Loucy (cell line): ENCODE measurements around the gene ASIC5.
A peak's percentile ranks its signal among the peaks of the same experiment; 100 is the strongest.

Experiments used
- H2AFZ ChIP-seq: fragments of 200-600 bp; sonication (generic); 2 replicates; pipeline ENCODE4 v1.6.0; 2016; ENCODE audit warnings: antibody characterized with exemption, mild to moderate bottlenecking, low read length, moderate library complexity
- H3F3A ChIP-seq: fragments of 200-600 bp; 2 replicates; pipeline ENCODE4 v1.6.0; 2016; ENCODE audit warnings: antibody characterized with exemption, low read depth, mild to moderate bottlenecking
- H3K27me3 ChIP-seq: fragments of 200-600 bp; sonication (generic); 2 replicates; pipeline ENCODE4 v1.6.1; 2014; ENCODE audit warnings: low read length, mild to moderate bottlenecking; ENCODE audit not compliant: insufficient read depth, poor library complexity, severe bottlenecking
- H3K36me3 ChIP-seq: fragments of 200-600 bp; sonication (generic); 2 replicates; pipeline ENCODE4 v1.6.1; 2016; ENCODE audit warnings: low read length; ENCODE audit not compliant: insufficient read depth
- H3K4me1 ChIP-seq: fragments of 200-600 bp; sonication (generic); 2 replicates; pipeline ENCODE4 v1.5.1; 2014; ENCODE audit warnings: low read length, mild to moderate bottlenecking; ENCODE audit not compliant: insufficient read depth, poor library complexity, severe bottlenecking
- H3K4me2 ChIP-seq: fragments of 200-600 bp; sonication (generic); 2 replicates; pipeline ENCODE4 v1.6.0; 2014; ENCODE audit warnings: antibody characterized with exemption, low read length, low read depth, mild to moderate bottlenecking; ENCODE audit not compliant: poor library complexity, severe bottlenecking
- H3K4me3 ChIP-seq: fragments of 200-600 bp; sonication (generic); 2 replicates; pipeline ENCODE4 v1.5.1; 2014; ENCODE audit warnings: low read length, mild to moderate bottlenecking, mixed read lengths; ENCODE audit not compliant: poor library complexity, severe bottlenecking
- H3K79me2 ChIP-seq: fragments of 200-600 bp; sonication (generic); 2 replicates; pipeline ENCODE4 v1.6.1; 2014; ENCODE audit warnings: low read length; ENCODE audit not compliant: insufficient read depth
- H3K9ac ChIP-seq: fragments of 200-600 bp; sonication (generic); 2 replicates; pipeline ENCODE4 v1.6.0; 2014; ENCODE audit warnings: mild to moderate bottlenecking, low read depth, low read length, moderate library complexity; ENCODE audit not compliant: poor library complexity, severe bottlenecking
- H3K9me2 ChIP-seq: fragments of 200-600 bp; sonication (generic); replicated peaks from 2 replicates; pipeline ENCODE4 v1.6.1; 2016; ENCODE audit warnings: low read depth, low read length, mixed read lengths
- H3K9me3 ChIP-seq: fragments of 200-600 bp; sonication (generic); 2 replicates; pipeline ENCODE4 v1.6.1; 2014; ENCODE audit warnings: mild to moderate bottlenecking, antibody characterized with exemption, low read length, low read depth; ENCODE audit not compliant: insufficient read depth
- H4K20me1 ChIP-seq: fragments of 200-600 bp; sonication (generic); 2 replicates; pipeline ENCODE4 v1.6.0; 2014; ENCODE audit warnings: antibody characterized with exemption, low read length, mild to moderate bottlenecking; ENCODE audit not compliant: insufficient read depth, poor library complexity, severe bottlenecking
- CTCF ChIP-seq: fragments of 200-600 bp; sonication (generic); conservative IDR thresholded peaks from 2 replicates; pipeline ENCODE4 v1.5.1; 2014; ENCODE audit warnings: mild to moderate bottlenecking, antibody characterized with exemption, low read length
- EZH2phosphoT487 ChIP-seq: fragments of 200-600 bp; IDR thresholded peaks from 2 replicates; pipeline ENCODE4 v1.6.1; 2018; ENCODE audit warnings: antibody characterized with exemption, mild to moderate bottlenecking, moderate library complexity, borderline replicate concordance

The ASIC5 gene

GRCh38 chr4:155789391-155789790 is 76.7 kb downstream of the ASIC5 start:
- H3K4me2 ChIP-seq, result no peak overlapping the region
- no peaks in the 10 kb centered on the region for H4K20me1 ChIP-seq
- H3K79me2 ChIP-seq, result no peaks in the 10 kb centered on the region

GRCh38 chr4:155787113-155787710 is 78.9 kb downstream of the ASIC5 start:
- no peaks in the 10 kb centered on the region for H3F3A ChIP-seq
- peak overlapping the region; percentile 41; the same call in 1 of the 2 replicates for H2AFZ ChIP-seq
- H3K79me2 ChIP-seq, result no peaks in the 10 kb centered on the region
- H3K4me2 ChIP-seq, result no peak overlapping the region
- H3K9ac ChIP-seq, result no peak overlapping the region
- H3K36me3 ChIP-seq, result no peaks in the 10 kb centered on the region
- TF ChIP-seq CTCF (peak; percentile 95), EZH2phosphoT487 (no peak)
- no peaks in the 10 kb centered on the region for H3K27me3 ChIP-seq
- H4K20me1 ChIP-seq, result no peaks in the 10 kb centered on the region
- H3K4me1 ChIP-seq, result no peaks in the 10 kb centered on the region
- H3K9me2 ChIP-seq, result no peaks in the 10 kb centered on the region
- no peaks in the 10 kb centered on the region for H3K9me3 ChIP-seq
- no peak overlapping the region for H3K4me3 ChIP-seq

More at GRCh38 chr4:155789391-155789790, 76.7 kb downstream of the ASIC5 start:
- Histone ChIP-seq H3K9ac (no peak overlapping the region), H3K4me1 (no peaks in the 10 kb centered on the region), H2AFZ (no peak overlapping the region), H3K9me3 (no peaks in the 10 kb centered on the region), H3K9me2 (no peaks in the 10 kb centered on the region), H3K4me3 (no peak overlapping the region), H3K36me3 (no peaks in the 10 kb centered on the region), H3K27me3 (no peaks in the 10 kb centered on the region), H3F3A (no peaks in the 10 kb centered on the region)
- TF ChIP-seq CTCF, result no peak
- no peak for TF ChIP-seq EZH2phosphoT487

DNA sequence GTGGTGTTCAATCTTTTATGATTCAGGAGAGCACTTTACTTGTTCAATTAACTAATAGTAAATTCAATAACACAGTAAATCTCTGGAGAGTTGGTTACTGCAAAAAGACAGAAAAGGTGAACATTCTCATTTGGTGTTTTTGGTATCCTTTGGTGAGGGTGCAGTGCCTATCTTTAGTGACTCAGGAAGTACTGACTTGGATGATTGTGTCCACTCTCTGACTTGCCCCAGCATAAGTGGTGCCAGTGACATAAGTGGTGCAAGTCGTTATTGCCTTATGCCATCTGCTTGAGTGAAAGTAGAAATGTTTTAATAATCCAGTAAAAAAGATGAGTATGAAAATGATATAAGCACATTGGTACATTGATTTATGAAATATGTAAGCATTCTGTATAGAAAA is 80.2 kb downstream of the ASIC5 start:
- Histone ChIP-seq H3K27me3 (no peaks in the 10 kb centered on the region), H3K4me3 (no peak overlapping the region), H3K4me1 (no peaks in the 10 kb centered on the region), H4K20me1 (no peaks in the 10 kb centered on the region), H3K9me3 (no peaks in the 10 kb centered on the region), H2AFZ (no peak overlapping the region), H3K79me2 (no peaks in the 10 kb centered on the region), H3K36me3 (no peaks in the 10 kb centered on the region), H3K4me2 (no peak overlapping the region), H3K9me2 (no peaks in the 10 kb centered on the region), H3K9ac (no peak overlapping the region), H3F3A (no peaks in the 10 kb centered on the region)
- TF ChIP-seq CTCF, result no peak
- TF ChIP-seq EZH2phosphoT487, result no peak
